GM21390 (cell line): Measurements from ENCODE around the gene NSMCE1.

ENCODE experiments used
- ATAC-seq: cut with Tn5 transposase; IDR thresholded peaks from one replicate; pipeline ENCODE4 v1.9.1; 2021; ENCODE audit not compliant: unreplicated experiment

The NSMCE1 gene

GRCh38 chr16:27245276-27246172 lies 23.0 kb downstream of the NSMCE1 start:
- ATAC-seq = no peak

- no peak for ATAC-seq
Observed at GRCh38 chr16:27244363-27244755, 24.2 kb downstream of the NSMCE1 start.

DNA sequence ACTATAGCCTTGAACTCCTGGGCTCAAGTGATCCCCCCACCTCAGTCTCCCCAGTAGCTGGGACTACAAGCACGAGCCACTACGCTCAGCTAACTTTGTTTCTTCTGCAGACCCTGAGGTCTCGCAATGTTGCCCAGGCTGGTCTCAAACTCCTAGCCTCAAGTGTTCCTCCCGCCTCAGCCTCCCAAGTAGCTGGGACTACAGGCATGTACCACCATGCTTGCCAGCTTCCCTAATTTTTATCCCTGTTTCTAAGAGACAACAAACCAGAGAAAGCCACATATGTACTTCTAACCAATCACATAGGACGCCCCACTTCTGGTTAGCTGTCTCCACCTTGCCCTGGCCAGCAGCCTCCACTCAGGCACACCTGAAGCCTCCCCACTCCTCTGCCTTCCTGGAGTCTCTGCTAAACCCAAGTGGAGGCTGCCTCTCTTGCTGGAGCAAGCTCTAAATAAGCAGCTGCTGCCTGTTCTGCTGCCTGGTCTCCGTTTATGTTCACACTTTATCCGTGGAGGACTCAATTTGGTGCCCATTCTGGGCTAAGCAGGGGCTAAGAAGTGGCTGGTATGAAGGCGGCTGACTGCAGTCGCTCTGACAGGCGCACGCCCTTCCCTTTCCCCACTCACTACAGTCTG lies 24.7 kb downstream of the NSMCE1 start:
- ATAC-seq = no peak

GRCh38 chr16:27242868-27243590 lies 25.5 kb downstream of the NSMCE1 start:
- ATAC-seq = peak; percentile 50

DNA sequence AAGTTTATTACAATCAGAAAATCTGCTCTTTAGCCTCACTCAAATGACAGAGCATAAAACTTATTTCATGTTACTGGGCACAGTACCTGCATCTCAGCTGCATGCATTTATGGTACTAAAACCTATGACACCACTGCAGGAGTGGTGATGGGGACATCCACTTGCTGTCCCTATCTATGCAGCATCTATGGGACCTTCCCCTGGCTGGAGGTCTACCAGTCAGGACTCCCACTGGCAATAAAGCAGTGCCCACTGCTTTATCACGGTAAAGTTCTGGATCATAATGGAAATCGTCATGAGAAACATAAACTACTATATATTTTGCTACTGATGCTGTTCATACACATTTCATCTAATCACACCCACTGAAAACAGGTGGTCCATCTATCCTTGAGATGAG lies 26.2 kb downstream of the NSMCE1 start:
- ATAC-seq = no peak

DNA sequence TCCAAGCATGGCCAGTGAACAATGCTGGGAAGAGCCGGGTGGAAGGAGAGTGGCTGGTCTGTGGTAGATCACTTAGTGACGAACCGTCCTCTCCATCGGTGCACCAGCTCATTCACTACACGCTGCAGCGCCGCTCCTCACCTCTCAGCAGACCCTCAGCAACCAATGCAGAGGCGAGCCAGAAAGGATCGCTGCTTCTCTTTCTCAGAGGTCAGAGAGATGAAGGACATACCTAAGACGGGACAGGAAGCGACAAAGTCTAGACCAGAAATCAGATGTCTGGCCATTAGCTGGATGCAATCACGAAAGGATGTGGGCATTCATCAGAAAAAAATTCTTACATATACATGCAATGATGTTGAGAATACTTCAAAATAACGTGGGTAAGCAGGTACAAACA lies 26.9 kb downstream of the NSMCE1 start:
- ATAC-seq = no peak

- no peak for ATAC-seq
Observed at GRCh38 chr16:27240948-27241531, 27.5 kb downstream of the NSMCE1 start.

DNA sequence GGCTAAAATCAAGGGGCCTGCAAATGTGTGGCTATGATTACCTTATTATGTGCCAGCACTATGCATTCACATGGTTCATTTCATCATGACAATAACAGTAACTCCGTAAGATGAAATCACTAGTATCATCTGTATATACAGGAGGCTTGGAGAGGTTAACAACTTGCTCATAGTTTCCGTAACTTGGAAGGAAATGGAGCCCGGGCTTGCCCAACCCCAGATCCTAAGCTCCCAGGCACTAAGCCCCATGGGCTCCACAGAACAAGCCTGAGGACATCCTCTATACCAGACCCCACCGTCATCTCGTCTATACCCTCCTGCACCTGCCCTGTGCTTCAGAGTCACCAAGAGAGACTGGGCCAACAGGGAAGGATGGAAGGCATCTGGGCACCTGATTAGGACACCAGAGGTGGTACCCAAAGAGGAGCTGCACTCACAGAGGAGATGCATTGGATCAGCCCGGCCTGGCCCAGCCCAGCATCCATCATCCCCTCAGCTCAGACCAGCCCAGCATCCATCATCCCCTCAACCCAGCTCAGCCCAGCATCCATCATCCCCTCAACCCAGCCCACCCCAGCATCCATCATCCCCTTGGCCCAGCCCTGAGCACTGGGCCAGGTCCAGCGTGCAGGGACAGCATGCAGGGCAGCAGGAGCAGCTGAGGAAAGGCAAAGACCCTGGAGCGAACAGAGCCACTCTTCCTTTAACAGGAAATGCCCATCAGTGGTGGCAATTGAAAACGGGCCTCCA lies 28.5 kb downstream of the NSMCE1 start:
- ATAC-seq = no peak

DNA sequence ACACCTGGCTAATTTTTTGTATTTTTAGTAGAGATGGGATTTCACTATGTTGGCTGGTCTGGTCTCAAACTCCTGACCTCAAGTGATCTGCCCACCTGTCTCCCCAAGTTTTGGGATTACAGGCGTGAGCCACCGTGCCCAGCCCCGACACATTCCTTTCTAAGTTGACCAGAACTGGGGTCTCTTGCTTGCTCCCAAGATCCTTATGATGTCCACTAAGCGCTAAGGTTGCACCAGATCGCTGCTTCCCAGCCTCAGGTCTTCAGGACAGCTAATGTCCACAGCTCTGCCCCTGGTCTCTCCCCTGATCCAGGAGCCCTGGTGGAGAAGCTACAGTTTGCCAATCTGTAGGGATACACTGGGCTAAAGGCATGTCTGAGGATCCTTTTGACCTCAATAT lies 29.5 kb downstream of the NSMCE1 start:
- ATAC-seq = no peak

GRCh38 chr16:27238591-27238990 lies 30.0 kb downstream of the NSMCE1 start:
- no peak for ATAC-seq

- ATAC-seq = peak; percentile 11
Observed at GRCh38 chr16:27238016-27238587, 30.5 kb downstream of the NSMCE1 start.

GRCh38 chr16:27237219-27238015 lies 31.2 kb downstream of the NSMCE1 start:
- ATAC-seq = peak; percentile 66

DNA sequence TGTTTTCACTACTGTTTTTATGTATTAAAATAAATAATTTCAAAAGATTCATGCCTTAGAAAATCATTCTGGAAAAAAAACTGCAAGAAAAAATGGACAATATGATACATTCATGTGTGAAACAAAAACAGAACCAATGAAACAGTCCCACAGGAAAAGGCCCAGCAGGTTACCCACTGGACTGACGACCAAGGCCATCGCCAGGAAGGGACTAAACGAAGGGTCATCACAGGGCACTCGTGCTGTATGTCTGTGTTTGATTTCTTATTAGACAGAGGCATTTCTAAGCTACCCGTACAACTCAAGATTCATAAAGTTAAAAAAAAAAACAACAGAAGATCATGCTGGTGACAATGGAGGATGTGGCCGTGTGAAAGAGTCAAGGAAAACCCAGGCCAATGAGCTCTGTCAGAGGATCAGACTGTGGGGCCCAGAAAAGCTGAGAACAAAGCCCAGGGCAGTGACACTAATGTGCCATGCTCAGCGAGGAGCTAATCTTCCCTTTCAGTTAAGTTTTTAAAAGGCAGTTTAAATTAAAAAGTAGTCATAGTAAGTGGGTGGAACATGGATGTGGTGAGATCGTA lies 31.8 kb downstream of the NSMCE1 start:
- no peak for ATAC-seq

- ATAC-seq = no peak
Observed at GRCh38 chr16:27235938-27236245, 32.7 kb downstream of the NSMCE1 start.

- no peak for ATAC-seq
Observed at GRCh38 chr16:27235055-27235937, 33.3 kb downstream of the NSMCE1 start.

DNA sequence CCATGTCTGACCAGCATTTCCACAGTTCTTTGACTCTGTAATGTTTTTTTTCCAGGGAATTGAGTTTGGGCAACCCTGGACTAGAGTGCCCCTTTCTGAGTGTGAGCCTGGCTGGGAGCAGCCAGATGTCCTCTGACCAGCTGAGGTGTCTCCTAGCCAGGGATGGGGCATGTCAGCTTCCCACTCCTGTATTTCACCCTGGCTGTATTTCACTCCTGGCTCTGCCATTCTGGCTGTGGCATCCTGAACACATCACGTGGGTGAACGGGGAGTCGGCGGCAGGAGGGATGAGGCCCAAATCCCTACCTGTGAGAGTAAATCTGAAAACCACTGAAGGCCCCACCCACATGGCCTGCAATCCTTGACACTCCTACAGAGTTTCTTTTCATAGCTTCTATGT lies 34.0 kb downstream of the NSMCE1 start:
- ATAC-seq = no peak

DNA sequence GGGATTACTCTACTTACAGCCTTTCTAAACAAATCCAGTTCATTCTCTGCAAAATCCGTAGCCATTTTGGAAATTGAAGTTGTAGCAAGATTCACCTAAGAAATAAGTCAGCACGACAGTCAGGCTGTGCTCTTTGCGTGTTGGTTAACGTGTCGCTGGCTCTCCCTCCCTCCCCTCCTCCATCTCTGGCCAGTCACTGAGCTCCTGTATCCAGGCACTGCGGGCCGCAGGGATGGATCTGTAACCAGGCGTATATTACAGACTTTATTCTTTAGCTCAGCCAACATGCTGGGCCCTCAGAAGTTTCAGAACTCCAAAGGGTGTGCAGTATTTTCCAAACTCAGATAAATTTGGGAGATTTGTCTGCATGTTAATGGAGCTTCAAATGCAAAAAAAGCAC lies 34.4 kb downstream of the NSMCE1 start:
- no peak for ATAC-seq

GRCh38 chr16:27233731-27234130 lies 34.8 kb downstream of the NSMCE1 start:
- ATAC-seq = no peak
